ENCODE data around the gene IGFBP4. TPM values are rescaled to one million over a fixed set of nuclear protein-coding genes. Genes with fewer than 3 reads are reported as not detected.

IGFBP4 gene
- total RNA-seq, 1 experiment from 2014 or later: 1.7 TPM

DNA sequence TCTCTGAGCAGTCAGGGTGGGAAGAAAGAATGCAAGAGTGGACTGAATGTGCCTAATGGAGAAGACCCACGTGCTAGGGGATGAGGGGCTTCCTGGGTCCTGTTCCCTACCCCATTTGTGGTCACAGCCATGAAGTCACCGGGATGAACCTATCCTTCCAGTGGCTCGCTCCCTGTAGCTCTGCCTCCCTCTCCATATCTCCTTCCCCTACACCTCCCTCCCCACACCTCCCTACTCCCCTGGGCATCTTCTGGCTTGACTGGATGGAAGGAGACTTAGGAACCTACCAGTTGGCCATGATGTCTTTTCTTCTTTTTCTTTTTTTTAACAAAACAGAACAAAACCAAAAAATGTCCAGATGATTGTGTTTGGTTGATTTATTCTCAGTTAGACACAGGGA, 14.1 kb downstream of the IGFBP4 start:
- Histone ChIP-seq H3K27ac (no peak overlapping the region), H3K4me3 (no peak overlapping the region), H3K27me3 (no peaks in the 10 kb centered on the region), H3K4me1 (peaks cover 28% of the 10 kb centered on the region), H3K9me3 (replicated peaks) (no peaks in the 10 kb centered on the region), H3K36me3 (no peaks in the 10 kb centered on the region)
- DNase-seq: no peak

DNA sequence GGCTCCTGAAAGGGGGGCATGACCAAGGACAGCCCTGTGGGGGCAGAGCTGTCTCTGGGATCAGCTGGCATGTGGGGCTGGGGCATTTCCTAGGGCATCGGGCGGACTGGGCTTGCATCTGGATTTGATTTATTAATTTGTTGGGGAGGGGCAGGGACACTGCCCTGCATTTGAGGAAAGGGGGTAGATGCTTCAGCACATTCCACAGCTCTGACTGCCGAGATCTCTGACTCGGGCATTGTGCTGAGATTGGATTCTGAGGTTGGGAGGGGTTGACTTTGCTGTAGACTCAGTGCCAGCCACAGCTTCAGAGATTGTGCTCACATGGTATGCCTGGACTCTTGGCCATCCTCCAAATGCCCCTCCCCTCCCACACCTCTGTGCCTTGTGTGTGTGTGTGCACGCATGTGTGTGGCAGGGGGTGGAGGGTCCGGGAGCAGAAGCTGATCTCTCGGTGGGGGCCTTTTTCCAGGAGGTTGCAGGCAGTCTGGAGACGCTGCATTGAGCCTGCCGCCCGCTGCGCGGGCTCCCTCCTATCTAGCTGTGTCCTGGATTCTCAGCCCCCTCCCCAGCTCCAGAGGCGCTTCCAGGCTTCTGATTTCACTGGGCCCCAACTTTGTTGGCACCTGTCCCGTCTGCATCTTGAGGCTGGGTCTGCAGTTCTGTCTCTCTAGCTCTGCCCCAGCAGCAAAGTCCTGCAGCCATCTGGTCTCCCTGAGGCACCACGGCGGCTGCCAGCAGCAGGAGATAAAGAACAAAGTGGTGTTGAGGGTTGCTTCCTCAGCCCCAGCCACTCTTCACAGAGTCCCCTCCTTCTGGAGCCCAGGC, 14.9 kb downstream of the IGFBP4 start:
- Histone ChIP-seq H3K27me3 (no peaks in the 10 kb centered on the region), H3K9me3 (replicated peaks) (no peaks in the 10 kb centered on the region), H3K4me3 (no peak overlapping the region), H3K27ac (no peak overlapping the region), H3K36me3 (no peaks in the 10 kb centered on the region), H3K4me1 (peaks cover 28% of the 10 kb centered on the region)
- DNase-seq: peak; percentile 40 to 43

DNA sequence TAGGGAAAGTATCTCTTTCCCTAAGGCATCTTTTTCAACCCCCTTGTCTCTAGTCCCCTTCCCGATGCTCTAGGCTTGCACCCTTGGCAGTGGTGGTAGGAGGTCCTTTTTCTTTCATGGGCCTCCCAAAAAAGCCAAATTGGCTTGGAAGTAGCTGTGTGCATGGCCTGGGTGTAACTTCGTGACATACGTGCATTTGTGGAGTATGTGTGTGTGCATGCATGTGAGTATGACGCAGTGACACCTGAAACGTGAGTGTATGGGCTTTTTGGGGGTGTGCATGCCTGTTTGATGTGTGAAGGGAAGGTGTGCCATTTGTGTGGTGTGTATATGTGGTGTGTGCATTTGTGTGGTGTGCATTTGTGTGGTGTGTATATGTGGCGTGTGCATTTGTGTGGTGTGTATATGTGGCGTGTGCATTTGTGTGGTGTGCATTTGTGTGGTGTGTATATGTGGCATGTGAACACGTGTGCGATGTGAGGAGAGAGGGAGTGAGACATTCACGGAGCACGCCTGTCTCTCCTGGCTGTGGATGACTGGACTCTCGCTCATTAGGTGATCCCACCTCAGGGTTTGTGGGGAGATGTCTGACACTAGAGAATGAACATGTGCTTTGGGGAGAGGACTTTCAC, 15.7 kb downstream of the IGFBP4 start:
- H3K4me1 ChIP-seq: peaks cover 28% of the 10 kb centered on the region
- H3K9me3 ChIP-seq (replicated peaks): no peaks in the 10 kb centered on the region
- H3K4me3 ChIP-seq: no peak overlapping the region
- H3K27ac ChIP-seq: no peak overlapping the region
- no peak for DNase-seq
- no peaks in the 10 kb centered on the region for H3K36me3 ChIP-seq
- H3K27me3 ChIP-seq: no peaks in the 10 kb centered on the region

DNA sequence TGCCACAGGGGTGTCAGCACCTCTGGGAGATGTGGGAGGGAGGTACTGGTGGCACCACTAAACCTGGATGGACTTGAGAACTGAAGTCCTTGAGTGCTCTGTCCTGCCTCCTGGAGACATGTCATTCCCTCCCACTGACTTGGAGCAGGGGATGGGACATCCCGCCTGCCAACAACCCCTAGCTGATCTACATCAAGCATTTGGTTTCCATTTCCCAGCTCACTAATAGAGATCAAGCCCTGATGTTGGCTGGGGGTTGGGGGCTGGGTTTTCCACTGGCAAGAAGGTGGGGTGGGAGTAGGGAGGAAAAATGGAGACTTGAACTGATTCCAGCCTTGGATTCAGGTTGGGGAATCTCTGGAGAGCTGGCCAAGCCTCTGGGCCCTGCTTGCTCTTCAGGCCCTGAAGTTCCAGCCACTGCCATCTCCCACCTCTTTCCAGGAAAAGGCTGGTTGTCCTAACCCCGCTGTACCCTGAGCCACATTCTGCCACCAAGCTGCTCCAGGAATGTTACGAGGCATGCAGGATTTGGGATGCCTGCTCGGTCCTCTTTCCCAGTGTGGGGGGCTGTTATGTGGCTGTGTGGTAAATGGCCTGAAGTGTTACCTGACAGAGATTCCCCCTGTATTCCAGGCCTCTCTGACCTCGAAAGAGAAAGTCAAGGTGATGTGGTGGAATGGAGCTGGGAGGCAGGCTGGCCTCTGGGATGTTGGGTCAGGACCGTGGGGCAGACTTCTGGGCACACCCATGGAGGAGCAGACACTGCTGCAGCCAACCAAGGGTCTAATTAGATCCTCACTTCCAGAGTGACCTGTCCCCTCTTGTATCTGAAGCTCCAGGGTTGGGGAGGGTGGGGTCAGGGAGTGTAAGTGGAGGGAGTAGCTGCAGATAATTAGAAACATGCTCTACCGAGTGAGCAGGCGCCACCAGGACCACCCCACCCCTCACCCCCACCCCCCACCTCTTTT, 16.7 kb downstream of the IGFBP4 start:
- Histone ChIP-seq H3K36me3 (no peaks in the 10 kb centered on the region), H3K4me1 (peaks cover 28% of the 10 kb centered on the region), H3K27ac (no peak overlapping the region), H3K27me3 (no peaks in the 10 kb centered on the region), H3K9me3 (replicated peaks) (no peaks in the 10 kb centered on the region), H3K4me3 (no peak overlapping the region)
- DNase-seq: no peak

DNA sequence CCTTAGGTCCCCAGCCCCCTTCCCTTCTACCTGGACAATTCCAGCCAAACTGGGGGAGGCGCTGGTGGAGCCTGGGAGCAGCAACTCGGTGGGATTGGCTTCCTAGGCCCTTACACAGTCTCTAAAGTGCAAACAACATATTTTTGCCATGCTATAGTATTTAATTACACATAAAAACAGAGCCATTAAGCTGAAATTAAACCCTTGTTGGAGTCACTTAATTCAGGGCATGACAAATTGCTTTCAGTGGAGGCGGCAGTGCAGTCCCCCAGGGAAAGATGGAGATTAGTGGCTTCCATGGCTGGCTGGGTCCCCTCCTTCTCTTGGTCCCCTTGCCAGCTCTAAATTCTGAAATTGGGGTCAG, 17.3 kb downstream of the IGFBP4 start:
- Histone ChIP-seq H3K27ac (peak overlapping the region; percentile 41), H3K36me3 (no peaks in the 10 kb centered on the region), H3K4me1 (peaks cover 28% of the 10 kb centered on the region), H3K4me3 (no peak overlapping the region), H3K27me3 (no peaks in the 10 kb centered on the region), H3K9me3 (replicated peaks) (no peaks in the 10 kb centered on the region)
- peak; percentile 34 to 55 for DNase-seq

DNA sequence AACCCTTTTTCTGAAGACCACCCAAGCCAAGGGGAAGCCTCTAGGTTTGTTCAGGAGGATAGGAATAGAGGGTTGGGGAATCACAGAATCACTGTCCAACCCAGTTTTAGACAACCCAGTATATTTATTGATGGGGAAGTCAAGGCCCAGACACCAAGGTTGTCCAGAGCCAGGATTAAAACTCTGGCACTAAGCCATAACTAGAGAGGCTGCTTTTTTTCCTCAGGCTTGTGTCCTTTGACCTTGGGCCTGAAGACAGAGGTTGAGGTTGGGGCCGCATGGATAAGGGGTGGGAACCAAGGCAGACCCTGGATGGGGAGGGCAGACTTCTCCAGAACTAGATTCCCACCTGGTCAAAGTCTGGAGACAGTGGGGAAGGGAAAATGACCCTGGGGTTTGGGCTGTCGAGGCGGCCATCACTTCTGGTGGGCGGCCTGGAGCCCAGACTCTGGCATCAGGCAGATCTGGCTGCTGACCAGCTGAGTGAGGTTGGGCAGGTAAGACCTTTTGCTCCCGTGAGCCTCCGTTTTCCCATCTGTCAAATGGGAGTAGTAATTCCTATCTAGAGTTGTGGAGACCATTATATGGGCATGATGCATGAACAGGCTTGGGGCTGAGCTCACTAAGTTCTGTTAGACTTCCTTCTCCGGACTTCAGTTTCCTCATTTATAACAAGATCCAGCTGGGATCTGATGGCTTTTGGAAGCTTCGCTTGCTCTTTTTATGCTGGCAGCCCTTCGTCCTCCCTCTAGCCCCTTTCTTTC, 17.9 kb downstream of the IGFBP4 start:
- H3K27ac ChIP-seq: peak overlapping the region; percentile 41
- peaks cover 28% of the 10 kb centered on the region for H3K4me1 ChIP-seq
- DNase-seq: no peak
- no peak overlapping the region for H3K4me3 ChIP-seq
- H3K27me3 ChIP-seq: no peaks in the 10 kb centered on the region
- H3K36me3 ChIP-seq: no peaks in the 10 kb centered on the region
- no peaks in the 10 kb centered on the region for H3K9me3 ChIP-seq (replicated peaks)

DNA sequence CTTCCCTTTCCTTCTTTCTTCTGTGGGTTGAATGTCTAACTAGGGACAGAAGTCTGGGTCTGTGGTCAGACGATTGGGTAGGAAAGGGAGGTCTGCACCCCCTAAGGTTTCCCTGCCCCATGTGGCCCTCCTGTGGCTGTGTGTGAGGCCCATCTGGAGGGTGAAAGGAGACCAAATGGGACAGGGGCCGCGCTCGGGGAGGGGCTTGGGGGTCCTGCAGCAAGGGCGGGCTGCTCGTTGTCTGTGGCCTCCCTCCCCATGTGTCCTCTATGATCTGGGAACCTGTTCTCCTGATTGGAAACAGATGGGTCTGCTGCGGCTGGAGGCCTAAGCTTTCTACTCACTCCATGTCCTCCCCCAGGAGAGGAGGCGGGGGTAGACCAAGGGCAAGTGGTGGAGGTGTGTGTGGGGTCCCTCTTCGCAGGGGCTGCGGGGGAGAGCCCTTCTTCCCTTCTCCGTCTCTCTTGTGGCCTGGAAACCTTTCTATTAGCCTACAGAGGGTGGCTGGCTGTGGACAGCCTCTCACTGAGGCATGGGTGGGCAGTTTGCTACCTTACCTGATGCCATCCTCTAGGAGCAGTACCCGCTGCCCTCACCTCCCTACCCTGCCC, 18.6 kb downstream of the IGFBP4 start:
- no peaks in the 10 kb centered on the region for H3K9me3 ChIP-seq (replicated peaks)
- no peak overlapping the region for H3K4me3 ChIP-seq
- no peaks in the 10 kb centered on the region for H3K27me3 ChIP-seq
- no peaks in the 10 kb centered on the region for H3K36me3 ChIP-seq
- no peak overlapping the region for H3K27ac ChIP-seq
- peaks cover 28% of the 10 kb centered on the region for H3K4me1 ChIP-seq
- DNase-seq: no peak

DNA sequence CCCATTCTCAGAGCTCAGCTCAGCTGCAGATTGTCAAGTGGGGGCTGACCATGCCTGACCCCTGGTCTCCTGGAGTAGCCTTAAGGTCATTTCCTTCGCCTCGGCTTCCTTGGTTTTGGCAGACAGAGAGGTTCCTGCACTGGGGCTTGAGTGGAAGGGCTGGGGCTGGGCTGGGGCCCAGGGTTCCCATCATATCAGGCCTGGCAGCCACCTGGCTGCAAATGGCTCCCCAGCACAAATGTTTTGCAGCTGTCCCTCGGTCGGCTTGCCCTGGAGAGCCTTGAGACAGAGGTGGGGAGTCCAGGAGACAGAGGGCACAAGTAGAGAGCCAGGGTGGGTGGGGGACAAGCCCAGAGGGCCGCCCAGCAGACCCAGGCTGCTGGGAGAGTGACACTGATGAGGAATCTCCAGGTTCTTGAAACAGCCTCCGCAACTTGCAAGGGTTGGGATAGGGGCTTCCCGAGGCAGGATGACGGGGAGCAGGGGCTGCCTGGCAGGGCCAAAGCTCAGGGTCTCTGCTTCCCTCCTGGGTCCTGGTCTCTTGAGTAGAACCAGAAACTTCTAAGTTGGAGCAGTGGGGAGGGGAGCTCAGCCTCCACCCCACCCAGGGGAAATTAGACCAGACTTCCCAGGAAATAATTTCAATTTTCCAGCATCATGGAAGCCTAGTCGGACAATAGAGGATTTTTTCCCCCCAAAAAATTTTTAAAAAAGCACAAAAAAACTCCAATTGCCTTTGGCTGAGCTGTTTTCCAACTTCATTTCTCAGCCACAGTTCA, 19.3 kb downstream of the IGFBP4 start:
- peaks cover 28% of the 10 kb centered on the region for H3K4me1 ChIP-seq
- H3K4me3 ChIP-seq: no peak overlapping the region
- no peaks in the 10 kb centered on the region for H3K36me3 ChIP-seq
- H3K27me3 ChIP-seq: no peaks in the 10 kb centered on the region
- H3K27ac ChIP-seq: no peak overlapping the region
- H3K9me3 ChIP-seq (replicated peaks): no peaks in the 10 kb centered on the region
- DNase-seq: peak; percentile 32 to 51

DNA sequence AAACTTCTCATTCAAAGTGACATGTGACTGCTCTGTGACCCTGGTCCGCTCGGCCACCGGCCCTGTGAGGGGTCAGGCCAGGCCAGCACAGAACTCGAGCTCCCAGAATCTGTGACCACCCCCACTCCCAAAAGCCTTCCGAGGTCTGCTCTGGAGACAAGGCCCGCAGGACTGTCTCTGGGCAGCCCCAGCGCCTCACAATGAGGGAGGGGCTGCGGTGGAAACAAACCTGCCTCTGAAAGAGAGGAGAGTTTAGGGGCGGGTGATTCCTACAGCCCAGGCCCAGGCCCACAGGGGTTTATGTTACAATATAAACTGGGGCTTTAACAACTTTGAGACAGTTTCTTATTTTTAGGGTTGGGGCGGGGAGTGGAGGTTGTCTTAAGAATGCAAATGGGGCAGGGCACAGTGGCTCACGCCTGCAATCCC, 19.9 kb downstream of the IGFBP4 start:
- Histone ChIP-seq H3K4me1 (peaks cover 28% of the 10 kb centered on the region), H3K27me3 (no peaks in the 10 kb centered on the region), H3K36me3 (no peaks in the 10 kb centered on the region), H3K4me3 (no peak overlapping the region), H3K27ac (no peak overlapping the region), H3K9me3 (replicated peaks) (no peaks in the 10 kb centered on the region)
- no peak for DNase-seq

DNA sequence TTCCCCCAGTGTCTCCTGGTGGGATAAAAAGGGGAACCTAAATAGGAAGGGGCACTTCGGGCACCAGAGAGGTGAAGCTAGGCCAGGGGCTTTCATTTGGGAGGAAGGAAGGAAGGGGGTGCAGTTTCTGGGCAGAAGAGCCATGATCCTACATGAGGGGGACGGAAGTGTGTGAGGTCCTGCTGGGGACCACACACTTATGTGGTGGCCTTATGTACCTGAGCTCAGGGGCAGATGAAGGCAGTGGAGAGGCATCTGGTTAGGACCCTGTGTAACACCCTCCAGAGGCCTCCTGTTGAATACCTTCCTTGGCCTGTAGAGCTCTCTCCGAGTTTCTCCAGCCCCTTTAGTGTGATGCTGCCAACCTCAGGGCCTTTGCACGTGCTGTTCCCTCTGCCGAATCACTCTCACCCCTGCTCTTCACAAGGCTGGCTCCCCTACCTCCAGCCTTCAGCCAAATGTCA, 21.2 kb downstream of the IGFBP4 start:
- peaks cover 27% of the 10 kb centered on the region for H3K4me1 ChIP-seq
- no peaks in the 10 kb centered on the region for H3K9me3 ChIP-seq (replicated peaks)
- DNase-seq: no peak
- H3K36me3 ChIP-seq: no peaks in the 10 kb centered on the region
- H3K4me3 ChIP-seq: no peak overlapping the region
- no peaks in the 10 kb centered on the region for H3K27me3 ChIP-seq
- H3K27ac ChIP-seq: no peak overlapping the region

DNA sequence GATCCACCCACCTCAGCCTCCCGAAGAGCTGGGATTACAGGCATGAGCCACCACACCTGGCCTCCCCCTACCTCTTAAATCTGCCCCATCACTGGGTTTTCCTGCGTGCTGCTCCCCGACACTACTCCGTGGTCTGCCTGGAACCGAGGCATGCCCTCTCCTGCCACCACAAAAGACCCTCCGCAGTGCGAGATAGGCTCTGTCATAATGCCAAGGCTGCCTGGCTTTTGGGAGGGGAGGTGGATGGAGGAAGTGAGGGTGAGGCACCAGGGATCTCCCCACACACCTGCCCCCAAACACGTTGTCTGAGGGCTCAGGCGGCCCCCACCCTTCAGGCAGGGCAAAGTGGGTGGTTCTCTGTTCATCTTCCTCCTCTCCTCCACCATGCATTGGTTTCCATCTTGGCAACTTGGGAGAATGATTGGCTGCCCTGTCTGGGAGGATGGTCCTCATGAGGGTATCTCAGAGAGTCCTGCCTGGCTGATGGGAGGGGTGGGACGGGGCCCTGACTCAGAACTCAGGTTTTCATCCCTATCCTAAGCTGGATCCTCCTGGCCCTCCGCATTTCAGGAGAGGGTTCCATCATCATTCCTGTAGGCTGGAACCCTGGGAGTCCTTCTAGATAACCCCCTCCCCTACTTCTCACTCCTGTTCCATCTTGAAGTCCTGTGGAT, 23.2 kb downstream of the IGFBP4 start:
- H3K27me3 ChIP-seq: no peaks in the 10 kb centered on the region
- H3K9me3 ChIP-seq (replicated peaks): no peaks in the 10 kb centered on the region
- DNase-seq: no peak
- peaks cover 9% of the 10 kb centered on the region for H3K4me1 ChIP-seq
- H3K4me3 ChIP-seq: no peak overlapping the region
- no peaks in the 10 kb centered on the region for H3K36me3 ChIP-seq
- H3K27ac ChIP-seq: no peak overlapping the region

DNA sequence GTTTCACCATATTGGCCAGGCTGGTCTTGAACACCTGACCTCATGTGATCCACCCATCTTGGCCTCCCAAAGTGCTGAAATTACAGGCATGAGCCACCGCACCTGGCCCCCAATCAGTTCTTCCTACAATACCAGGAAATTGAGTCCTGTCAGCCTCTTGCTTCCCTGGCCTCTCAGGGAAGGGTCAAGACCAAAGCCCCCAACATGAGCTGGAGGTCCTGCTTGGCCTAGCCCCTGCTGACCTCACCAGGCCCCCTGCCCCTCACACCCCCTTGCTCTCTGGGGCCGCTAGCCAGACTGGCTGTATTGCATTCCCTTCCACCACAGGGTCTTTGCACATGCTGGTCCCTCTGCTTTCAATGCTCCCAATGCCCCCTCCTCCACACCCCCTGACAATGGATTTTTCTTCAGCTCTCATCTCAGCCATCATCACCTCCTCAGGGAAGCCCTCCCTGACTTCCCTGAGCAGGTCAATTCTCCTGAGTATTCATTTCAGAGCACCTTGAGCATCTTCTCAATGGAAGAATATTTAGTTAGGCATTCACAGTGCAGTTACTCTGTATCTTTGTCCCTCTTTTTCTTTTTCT, 24.1 kb downstream of the IGFBP4 start:
- DNase-seq: no peak
- no peak overlapping the region for H3K4me3 ChIP-seq
- peaks cover 3% of the 10 kb centered on the region for H3K4me1 ChIP-seq
- no peaks in the 10 kb centered on the region for H3K9me3 ChIP-seq (replicated peaks)
- H3K27me3 ChIP-seq: no peaks in the 10 kb centered on the region
- no peaks in the 10 kb centered on the region for H3K36me3 ChIP-seq
- no peak overlapping the region for H3K27ac ChIP-seq
